Activated CD8-positive, alpha-beta memory T cell treated with anti-CD3 and anti-CD28 coated beads, Interleukin-2, amount 50 U/mL, for 48 hours (primary cell): ENCODE results near the gene RPL27A.
"Not testable (repeated sequence)": the region's sequence is repeated elsewhere in the genome, so short reads cannot be mapped to it uniquely, and the experiment has no call there.

Experiments
- DNase-seq: peaks from one replicate; pipeline ENCODE4 v3.0.0-alpha.2; 2020

The RPL27A gene

GRCh38 chr11:8682303-8683114, at the start of gene RPL27A, which contains the start of gene TRIM66:
TSS of gene RPL27A (plus strand) at chr11:8682792. CDS start at chr11:8682814, 22 bp downstream.
TSS of gene TRIM66 (minus strand) at chr11:8682665. CDS start at chr11:8672274, 10,391 bp downstream.
- peak; percentile 99 for DNase-seq

GRCh38 chr11:8634498-8634897, 48.1 kb upstream of the RPL27A start:
- DNase-seq: no peak

DNA sequence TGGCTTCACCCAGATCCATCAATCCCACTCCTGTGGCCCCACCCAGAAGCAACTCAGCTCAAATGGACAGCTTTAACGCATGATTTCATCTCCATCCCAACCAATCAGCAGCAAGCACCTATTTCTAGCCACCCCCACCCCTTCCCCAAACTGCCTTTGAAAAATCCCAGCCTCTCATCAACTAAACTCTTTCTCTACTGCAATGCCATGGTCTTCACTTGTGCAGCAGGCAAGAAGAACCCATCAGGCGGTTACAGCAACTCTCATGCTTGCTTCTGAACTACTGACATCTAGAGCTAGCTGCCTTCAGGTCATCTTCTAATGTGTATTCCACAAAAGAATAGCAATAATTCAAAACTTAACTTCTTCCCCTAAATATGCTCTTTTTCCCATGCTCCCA, 46.5 kb upstream of the RPL27A start:
- DNase-seq: no peak

DNA sequence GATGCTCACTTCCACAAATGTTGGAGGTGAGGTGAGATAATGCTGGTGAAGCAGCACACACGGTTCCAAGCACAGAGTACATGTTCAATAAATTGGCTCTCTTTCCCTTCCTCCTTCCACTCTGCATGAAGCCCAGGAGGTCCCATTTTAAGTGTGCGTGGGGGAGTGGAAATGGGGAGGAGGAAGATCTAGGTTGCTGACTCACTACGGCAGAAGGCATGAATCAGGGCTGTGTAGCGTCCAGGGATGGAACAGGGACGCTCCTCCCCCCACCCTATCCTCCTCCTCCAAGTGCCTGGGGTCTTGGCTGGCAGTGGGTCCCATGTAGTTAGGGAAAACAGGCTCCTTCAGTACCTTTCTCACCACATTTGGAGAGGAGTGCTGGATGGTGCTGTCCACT, 44.3 kb upstream of the RPL27A start:
- no peak for DNase-seq

DNA sequence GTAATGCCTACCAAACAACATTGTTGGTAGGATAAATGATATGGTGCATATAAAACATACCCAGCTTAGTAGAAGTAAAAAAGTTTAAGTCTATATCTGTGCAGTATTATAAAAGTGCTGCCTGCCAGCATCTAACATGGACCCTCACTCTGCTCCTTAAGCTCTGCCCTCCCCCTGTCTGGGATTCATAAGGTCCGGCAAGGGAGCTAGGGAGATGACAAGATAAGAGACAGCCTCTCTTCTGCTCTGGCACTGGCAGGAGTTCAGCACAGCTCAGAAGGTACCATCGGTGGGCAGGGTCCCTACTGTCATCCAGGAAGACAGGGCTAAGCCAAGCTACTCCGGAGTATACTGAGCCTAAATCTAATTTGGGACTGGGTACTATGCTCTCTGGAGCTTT, 42.9 kb upstream of the RPL27A start:
- DNase-seq: no peak

DNA sequence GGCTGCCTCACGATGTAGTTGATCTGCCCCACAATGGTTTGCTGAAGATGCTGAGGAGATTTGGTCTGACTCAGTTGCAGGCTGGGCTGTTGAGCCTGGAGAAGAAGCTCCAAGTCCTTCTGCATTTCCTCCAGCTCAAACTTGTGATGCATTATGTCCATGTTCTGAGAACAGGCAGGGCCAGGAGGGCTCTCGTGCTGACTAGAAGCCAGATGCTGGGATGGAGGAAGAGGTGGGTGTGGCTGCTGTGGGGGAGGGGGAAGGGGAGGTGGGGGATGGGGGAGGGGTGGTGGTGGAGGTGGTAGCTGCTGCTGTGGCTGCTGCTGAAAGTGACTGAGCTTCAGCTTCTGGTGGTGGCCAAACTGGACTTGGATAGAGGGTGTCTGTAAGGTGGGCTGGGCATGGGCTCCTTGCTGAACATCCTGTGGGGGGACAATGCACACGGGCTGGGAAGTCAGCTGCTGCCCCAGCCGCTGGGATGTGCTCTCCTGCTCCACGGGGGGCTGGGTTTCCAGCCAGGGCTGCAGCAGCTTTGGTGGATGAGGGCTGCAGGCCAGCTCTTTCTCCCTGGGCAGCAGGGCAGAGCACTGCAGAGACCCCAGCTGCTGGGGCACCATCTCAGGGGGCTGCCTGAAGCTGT, 42.2 kb upstream of the RPL27A start:
- no peak for DNase-seq

DNA sequence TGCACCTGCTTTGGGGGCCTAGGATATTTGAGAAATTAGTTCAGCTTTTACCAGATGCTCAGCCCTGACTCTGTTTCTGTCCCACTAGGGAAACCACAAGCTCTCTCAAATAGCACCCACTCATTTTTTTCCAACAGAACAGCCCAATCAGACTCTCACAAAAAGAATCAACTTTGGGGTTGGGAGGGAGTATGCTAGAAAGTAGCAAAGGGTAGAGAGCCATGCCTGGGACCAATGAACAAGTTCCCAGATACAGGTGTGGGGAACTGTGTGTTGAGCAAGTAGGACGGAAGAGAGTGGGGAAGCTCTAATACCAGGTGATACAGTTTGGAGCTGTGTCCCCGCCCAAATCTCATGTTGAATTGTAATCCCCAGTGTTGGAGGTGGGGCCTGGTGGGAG, 41.3 kb upstream of the RPL27A start:
- no peak for DNase-seq

DNA sequence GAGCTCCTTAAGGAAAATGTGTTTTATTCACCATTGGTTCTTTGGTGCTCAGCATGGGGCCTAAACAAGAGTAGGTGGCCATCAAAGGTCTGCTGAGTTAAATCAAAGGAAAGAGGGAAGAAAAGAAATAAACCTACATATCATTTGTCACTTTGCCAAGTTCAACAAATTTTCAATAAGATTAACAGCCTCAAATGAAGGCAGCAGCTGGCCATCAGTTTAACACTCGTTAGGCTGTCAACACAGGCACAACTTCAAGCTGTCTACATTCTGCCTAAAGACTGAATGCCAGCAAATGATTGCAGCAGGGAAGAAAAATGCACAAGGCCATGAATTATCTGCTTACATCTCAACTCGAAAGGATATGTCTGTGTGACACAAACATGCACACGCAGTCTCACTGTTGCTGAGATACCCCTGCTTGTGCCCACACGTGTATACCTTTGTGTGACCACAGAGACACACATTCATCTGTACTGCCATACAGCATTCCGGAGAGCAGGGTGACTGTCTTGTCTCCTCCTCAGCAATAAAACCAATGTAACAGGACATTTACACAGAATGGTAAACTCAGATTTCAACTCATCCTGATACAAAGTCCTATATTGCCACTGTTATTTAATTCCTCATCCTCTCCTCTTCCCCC, 40.3 kb upstream of the RPL27A start:
- no peak for DNase-seq

DNA sequence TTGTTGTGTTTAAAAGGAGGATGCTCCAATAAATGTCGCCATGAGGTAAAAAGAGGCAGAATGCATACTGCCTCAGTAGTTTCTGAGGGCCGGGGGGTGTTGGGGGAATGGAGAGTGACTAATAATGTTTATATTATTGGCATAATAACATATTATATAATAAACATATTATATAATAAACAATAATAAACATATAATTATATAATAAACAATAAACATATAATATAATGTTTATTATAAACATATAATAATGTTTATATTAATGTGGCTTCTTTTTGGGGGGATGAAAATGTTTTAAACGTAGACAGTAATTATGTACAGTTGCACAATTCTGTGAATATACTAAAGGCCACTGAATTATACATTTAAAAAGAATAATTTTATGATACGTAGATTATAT, 35.7 kb upstream of the RPL27A start:
- DNase-seq: no peak

DNA sequence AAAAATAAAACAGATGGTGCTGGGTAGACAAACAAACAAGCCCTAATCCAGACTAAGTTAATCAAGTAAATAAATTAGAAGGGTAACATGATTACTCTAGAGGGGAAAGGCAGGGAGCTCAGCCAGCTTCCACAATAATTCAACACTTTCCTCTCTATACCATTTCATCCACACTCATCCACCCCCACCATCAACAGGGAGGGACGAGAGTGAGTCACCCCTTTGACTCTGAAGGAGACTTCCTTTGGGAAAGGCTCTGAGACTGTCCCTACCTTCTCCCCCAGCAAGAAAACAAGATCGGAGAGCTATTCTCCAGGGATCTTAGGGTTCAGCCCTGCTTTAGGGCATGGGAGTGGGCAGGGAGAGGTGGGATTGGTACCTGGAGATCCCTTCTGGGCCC, 33.2 kb upstream of the RPL27A start:
- DNase-seq: no peak

- no peak for DNase-seq
These were observed 32.1 kb upstream of the RPL27A start for GRCh38 chr11:8650401-8650990.

DNA sequence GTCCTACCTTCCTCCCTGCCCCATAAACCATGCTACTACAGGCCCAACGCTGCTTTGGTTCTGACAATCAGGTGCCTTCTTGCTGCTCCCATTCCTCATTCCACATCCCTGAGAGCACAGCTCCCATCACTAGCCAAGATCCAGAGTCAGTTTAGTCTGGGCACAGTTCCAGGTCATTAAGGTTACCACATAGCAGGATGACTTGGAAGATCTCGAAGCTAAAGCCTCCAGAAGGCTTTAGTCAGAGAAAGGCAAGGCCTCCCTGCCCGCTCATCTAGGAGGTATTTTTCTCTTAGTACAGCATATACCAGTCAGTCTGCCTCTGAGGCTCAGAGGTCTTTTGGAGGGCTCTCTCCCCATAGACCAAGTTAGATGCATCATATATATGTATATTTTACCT, 30.5 kb upstream of the RPL27A start:
- no peak for DNase-seq

DNA sequence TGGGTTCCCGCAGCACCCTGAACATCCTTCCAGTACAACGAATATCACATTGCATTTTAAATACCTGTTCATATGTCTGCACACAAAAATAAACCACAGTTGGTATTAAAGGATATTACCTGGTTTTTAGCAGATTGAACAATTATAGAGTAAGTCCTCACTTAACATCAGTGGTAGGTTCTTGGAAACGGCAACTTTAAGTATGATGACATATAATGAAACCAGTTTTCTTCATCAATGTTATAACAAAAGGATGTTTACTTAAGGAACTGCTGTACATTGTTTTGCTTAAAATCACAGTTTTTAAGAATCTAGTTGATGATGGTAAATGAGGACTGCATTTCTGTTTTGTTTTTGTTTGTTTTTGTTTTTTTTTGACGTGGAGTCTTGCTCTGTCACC, 28.1 kb upstream of the RPL27A start:
- no peak for DNase-seq

DNA sequence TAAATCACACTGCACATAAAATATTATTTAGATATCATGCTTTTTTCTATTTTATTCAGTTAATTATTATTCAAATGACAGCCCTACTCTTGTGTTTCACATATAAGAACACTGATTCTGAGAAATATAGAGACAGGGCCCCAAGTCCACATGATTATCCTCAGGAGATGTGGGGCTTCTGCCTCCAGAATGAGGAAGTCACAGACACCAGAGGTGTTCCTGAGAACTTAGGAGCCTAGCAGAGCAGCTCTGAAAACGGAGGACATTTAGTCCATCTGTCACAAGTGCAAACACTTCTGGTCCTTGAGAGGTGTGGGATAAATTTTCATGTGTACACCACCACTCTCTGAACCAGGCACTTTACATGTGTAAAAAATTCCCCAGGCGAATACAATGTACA, 26.3 kb upstream of the RPL27A start:
- no peak for DNase-seq

DNA sequence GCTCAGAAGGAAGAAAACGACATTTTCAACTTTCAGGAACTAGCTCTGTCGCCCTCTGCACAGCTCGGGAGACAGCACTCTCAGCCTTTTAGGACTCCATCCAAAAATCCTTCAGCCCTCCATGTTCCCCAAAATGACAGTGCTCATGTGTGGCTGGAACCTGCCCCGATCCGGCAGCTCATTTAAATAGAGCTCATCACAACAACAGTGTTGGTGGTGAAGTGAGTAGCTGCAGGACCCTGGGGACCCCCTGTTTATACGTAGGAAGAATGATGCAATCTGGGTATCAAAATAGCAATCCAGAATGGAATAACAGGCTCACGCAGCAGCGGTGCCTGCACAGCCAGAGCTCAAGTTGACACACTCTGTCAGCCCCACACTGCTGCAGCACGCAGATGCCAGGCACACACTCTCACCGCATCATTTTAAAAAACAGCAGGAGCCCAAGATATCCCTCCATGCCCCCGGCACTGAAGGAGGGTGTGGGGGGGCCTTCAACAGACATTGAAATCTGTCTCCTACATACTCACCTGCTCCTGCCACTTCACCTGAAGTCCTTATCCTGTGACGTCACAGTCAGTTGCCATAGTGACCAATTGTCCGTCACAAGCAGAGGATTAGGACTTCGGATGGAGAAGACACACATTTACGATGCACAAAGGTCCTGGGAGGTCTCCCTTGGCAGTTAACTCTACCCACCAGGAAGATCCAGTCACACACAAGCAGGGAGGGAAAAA, 24.1 kb upstream of the RPL27A start:
- DNase-seq: no peak

DNA sequence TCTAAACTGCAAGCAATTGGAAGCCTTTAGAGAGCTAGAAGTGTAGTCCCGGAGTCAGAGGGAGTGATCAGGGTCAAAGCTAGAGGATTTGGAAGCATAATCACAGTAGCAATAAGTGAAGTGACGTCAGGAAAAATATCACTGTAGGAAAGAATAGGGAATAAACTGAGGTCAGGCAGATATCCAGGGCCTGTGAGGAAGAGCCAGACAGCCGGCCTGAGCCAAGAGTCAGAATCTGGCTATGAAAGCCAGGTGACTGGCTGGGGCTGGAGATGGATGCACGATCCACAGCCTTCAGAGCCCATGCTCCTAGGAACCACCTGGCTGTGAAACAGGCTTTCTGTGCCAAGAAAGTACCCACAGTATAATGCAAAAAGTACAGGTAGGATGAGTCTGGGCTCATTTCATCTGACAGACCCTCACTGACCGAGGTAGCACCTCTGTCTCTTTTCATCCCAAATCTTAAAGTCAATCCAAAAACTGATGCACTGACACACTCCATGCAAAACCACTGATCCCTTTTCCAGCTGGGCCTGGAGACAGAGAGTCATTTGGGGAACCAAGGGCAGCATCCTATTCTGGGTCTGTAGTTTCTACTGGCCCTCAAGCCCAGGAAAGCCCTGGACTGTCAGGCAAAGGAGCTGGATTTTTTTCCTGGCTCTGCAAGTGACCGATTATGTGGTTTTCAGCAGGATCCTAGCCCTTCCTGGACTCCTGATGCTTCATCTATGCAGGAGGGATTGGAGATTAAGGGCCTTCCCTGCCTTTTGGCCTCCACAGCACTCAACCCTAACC, 21.4 kb upstream of the RPL27A start:
- no peak for DNase-seq

GRCh38 chr11:8665222-8665621, 17.4 kb upstream of the RPL27A start:
- no peak for DNase-seq

DNA sequence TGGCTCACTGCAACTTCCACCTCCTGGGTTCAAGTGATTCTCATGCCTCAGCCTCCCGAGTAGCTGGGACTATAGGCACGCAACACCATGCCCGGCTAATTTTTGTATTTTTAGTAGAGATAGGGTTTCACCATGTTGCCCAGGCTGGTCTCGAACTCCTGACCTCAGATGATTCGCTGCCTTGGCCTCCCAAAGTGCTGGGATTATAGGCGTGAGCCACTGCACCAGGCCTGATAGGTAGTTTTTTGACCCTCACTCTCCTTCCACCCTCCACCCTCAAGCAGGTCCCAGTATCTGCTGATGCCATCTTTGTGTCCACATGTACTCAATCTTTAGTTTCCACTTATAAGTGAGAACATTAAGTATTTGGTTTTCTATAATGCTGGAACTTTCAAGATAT, 12.5 kb upstream of the RPL27A start:
- DNase-seq: not testable (repeated sequence)

GRCh38 chr11:8671193-8671612, 11.4 kb upstream of the RPL27A start:
- no peak for DNase-seq

DNA sequence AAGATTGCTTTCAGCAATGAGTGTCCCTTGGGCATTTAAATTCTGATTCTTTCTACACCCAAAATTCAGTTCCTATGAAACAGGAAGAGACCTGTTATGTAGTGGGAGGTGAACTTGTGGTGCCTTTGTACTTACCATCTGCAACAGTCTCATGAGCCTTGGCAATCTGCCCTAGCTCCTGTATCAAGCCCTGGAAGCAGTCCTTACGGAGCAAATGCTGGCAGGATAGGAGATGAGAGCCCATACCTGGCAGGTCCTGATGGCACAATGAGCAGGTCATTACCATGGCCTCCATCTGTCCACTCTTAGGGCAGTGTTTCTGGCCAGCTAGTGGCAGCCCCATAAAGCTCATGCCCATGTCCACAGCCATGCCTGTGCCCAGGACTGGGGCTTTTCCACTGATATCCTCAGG, 10.9 kb upstream of the RPL27A start:
- DNase-seq: no peak

- no peak for DNase-seq
These were observed 10.2 kb upstream of the RPL27A start for GRCh38 chr11:8672346-8672745.

GRCh38 chr11:8674859-8675258, 7.7 kb upstream of the RPL27A start:
- no peak for DNase-seq
